CD14-positive monocyte (primary cell): ENCODE data around the gene S100B. TPM values are rescaled to one million over a fixed set of nuclear protein-coding genes. Genes with fewer than 3 reads are reported as not detected.

ENCODE experiments used
- DNase-seq, 3 donors: peaks; one replicate each; pipeline ENCODE4 v3.0.0-alpha.2; 2011 to 2022
- H2AFZ ChIP-seq: 2 replicates; pipeline ENCODE4 v1.6.0; 2012; ENCODE audit warnings: mild to moderate bottlenecking, low read depth, low read length, inconsistent platforms; ENCODE audit not compliant: insufficient read depth, poor library complexity, severe bottlenecking
- H3K27ac ChIP-seq, 2 donors: 1 replicate in 1 of 2; 2 replicates in 1 of 2; pipeline ENCODE4 v1.5.1; 2012 to 2013; ENCODE audit warnings: low read length in 2 of 2, control low read depth in 1 of 2, inconsistent platforms in 1 of 2, low read depth in 1 of 2, mild to moderate bottlenecking in 1 of 2
- H3K27me3 ChIP-seq, 2 donors: one replicate each; pipeline versions ENCODE4 v1.6.0 to v1.6.1; 2011 to 2013; ENCODE audit warnings: low read length in 2 of 2; ENCODE audit not compliant: control insufficient read depth in 2 of 2, insufficient read depth in 2 of 2
- H3K36me3 ChIP-seq, 2 donors: replicated peaks in 1 of 2; 1 replicate in 1 of 2; 2 replicates in 1 of 2; pipeline versions ENCODE4 v1.5.1 to v1.6.1; 2012 to 2013; ENCODE audit warnings: low read length in 2 of 2, control low read depth in 1 of 2, inconsistent platforms in 1 of 2, mild to moderate bottlenecking in 1 of 2; ENCODE audit not compliant: insufficient read depth in 2 of 2, control insufficient read depth in 1 of 2
- H3K4me1 ChIP-seq, 2 donors: 1 replicate in 1 of 2; 2 replicates in 1 of 2; pipeline versions ENCODE4 v1.5.1 to v1.6.1; 2012 to 2013; ENCODE audit warnings: low read length in 2 of 2, control low read depth in 1 of 2, inconsistent platforms in 1 of 2, mild to moderate bottlenecking in 1 of 2, moderate library complexity in 1 of 2; ENCODE audit not compliant: insufficient read depth in 2 of 2, control insufficient read depth in 1 of 2
- H3K4me2 ChIP-seq: replicated peaks from 2 replicates; pipeline ENCODE3; 2012; ENCODE audit warnings: low read length, moderate library complexity, mild to moderate bottlenecking; ENCODE audit not compliant: poor library complexity, severe bottlenecking; ENCODE audit errors: extremely low read depth
- H3K4me3 ChIP-seq, 3 experiments: fragments of 200-600 bp in 1 of 3; sonication (generic) in 1 of 3; replicated peaks in 1 of 3; 1 replicate in 2 of 3; 2 replicates in 1 of 3; pipeline ENCODE4 v1.5.1; 2011 to 2013; ENCODE audit warnings: low read length in 3 of 3, mild to moderate bottlenecking in 3 of 3, control low read depth in 2 of 3, low read depth in 2 of 3, inconsistent platforms in 1 of 3, moderate library complexity in 1 of 3
- H3K79me2 ChIP-seq: 2 replicates; pipeline ENCODE4 v1.6.0; 2012; ENCODE audit warnings: mild to moderate bottlenecking, control low read depth, inconsistent platforms, low read length, moderate library complexity; ENCODE audit not compliant: insufficient read depth
- H3K9ac ChIP-seq: 2 replicates; pipeline ENCODE4 v1.6.0; 2017; ENCODE audit warnings: low read length, mild to moderate bottlenecking; ENCODE audit not compliant: insufficient read depth, poor library complexity, severe bottlenecking
- H3K9me3 ChIP-seq, 2 donors: replicated peaks in 1 of 2; 1 replicate in 1 of 2; 2 replicates in 1 of 2; pipeline versions ENCODE4 v1.5.1 to v1.6.1; 2012 to 2013; ENCODE audit warnings: low read length in 2 of 2, control low read depth in 1 of 2; ENCODE audit not compliant: control insufficient read depth in 1 of 2, insufficient read depth in 1 of 2
- H4K20me1 ChIP-seq: 2 replicates; pipeline ENCODE4 v1.6.0; 2012; ENCODE audit warnings: mild to moderate bottlenecking, low read length, control low read depth, moderate library complexity; ENCODE audit not compliant: insufficient read depth
- H3K27ac Mint-ChIP-seq, 7 donors: one replicate each; pipeline ENCODE4 v1.8.0; 2020; ENCODE audit warnings: mild to moderate bottlenecking in 7 of 7, mixed read lengths in 7 of 7, moderate library complexity in 6 of 7, inconsistent platforms in 2 of 7
- H3K27me3 Mint-ChIP-seq, 3 donors: one replicate each; pipeline ENCODE4 v1.8.0; 2021 to 2022; ENCODE audit warnings: low read depth in 3 of 3, mild to moderate bottlenecking in 3 of 3, mixed read lengths in 3 of 3, moderate library complexity in 3 of 3, inconsistent platforms in 1 of 3
- H3K36me3 Mint-ChIP-seq, 2 donors: one replicate each; pipeline ENCODE4 v1.8.0; 2020; ENCODE audit warnings: mixed read lengths in 2 of 2, inconsistent platforms in 1 of 2, mild to moderate bottlenecking in 1 of 2
- H3K4me1 Mint-ChIP-seq: one replicate; pipeline ENCODE4 v1.8.0; 2020; ENCODE audit warnings: mild to moderate bottlenecking, mixed read lengths
- H3K4me3 Mint-ChIP-seq, 2 donors: one replicate each; pipeline ENCODE4 v1.8.0; 2020; ENCODE audit warnings: mild to moderate bottlenecking in 2 of 2, mixed read lengths in 2 of 2, moderate library complexity in 1 of 2
- H3K9me3 Mint-ChIP-seq, 7 donors: one replicate each; pipeline ENCODE4 v1.8.0; 2020 to 2022; ENCODE audit warnings: mixed read lengths in 7 of 7, mild to moderate bottlenecking in 6 of 7, moderate library complexity in 6 of 7, inconsistent platforms in 2 of 7
- CTCF ChIP-seq: fragments of 200-600 bp; IDR thresholded peaks from one replicate; pipeline ENCODE4 v1.8.0; 2022; ENCODE audit warnings: antibody characterized with exemption, mild to moderate bottlenecking
- WGBS: methylation state at CpG from one replicate; pipeline ENCODE4 v1.1.5; 2013; ENCODE audit warnings: missing lambda C conversion rate; ENCODE audit not compliant: insufficient coverage; 5-methylcytosine and 5-hydroxymethylcytosine counted together
- intact Hi-C, 2 donors: fragments of 100-400 bp; cut with micrococcal nuclease; formaldehyde crosslinking; loops; one replicate each; pipeline versions ENCODE4 v1.15.0 to v1.15.1; 2023
- polyA plus RNA-seq, 3 donors: library from polyadenylated mRNA; depleted of rRNA in 1 of 3; unstranded in 2 of 3; stranded (reverse) in 1 of 3; fragments of 300-500 nt in 2 of 3; fragments of >200 nt in 1 of 3; fragmentation: Illumina TruSeq in 2 of 3; gene quantifications; 1 replicate in 2 of 3; 2 replicates in 1 of 3; pipeline ENCODE4 v1.2.3, GENCODE V29; 2012 to 2021

The S100B gene
- polyA plus RNA-seq, 3 donors = 0.59 to 1.4 (median 0.67) TPM

- H3K27me3 Mint-ChIP-seq = peaks cover 0 to 4% (median 0%) of the 10 kb centered on the region in 3 donors
- no peak overlapping the region for H3K4me3 Mint-ChIP-seq
- peaks cover 43 to 57% of the 10 kb centered on the region in 2 donors for H3K36me3 Mint-ChIP-seq
- H3K27me3 ChIP-seq = no peaks in the 10 kb centered on the region
- peaks cover 35% of the 10 kb centered on the region for H3K4me1 Mint-ChIP-seq
- intact Hi-C loops = no loop called here
- no peaks in the 10 kb centered on the region for H4K20me1 ChIP-seq
- no peak overlapping the region for H3K4me2 ChIP-seq
- TF ChIP-seq CTCF = no peak
- H3K9me3 ChIP-seq = no peaks in the 10 kb centered on the region
- no peak overlapping the region for H3K4me3 ChIP-seq
- no peak overlapping the region for H3K9ac ChIP-seq
- H3K27ac ChIP-seq = no peak overlapping the region
- peaks cover 39 to 52% of the 10 kb centered on the region in 2 donors for H3K36me3 ChIP-seq
- no peaks in the 10 kb centered on the region for H3K79me2 ChIP-seq
- no peak overlapping the region for H2AFZ ChIP-seq
- peaks cover 34 to 37% of the 10 kb centered on the region in 2 donors for H3K4me1 ChIP-seq
- DNase-seq = no peak
- H3K9me3 Mint-ChIP-seq = no peaks in the 10 kb centered on the region
- H3K27ac Mint-ChIP-seq = peak overlapping the region in 3 of 7 donors; percentile 19 to 85 (median 61)
- WGBS = 96% methylated on average over 12 of the region's 13 CpGs
Observed at GRCh38 chr21:46553993-46554392, 50.9 kb downstream of the S100B start.

- H3K36me3 ChIP-seq = peaks cover 33 to 47% of the 10 kb centered on the region in 2 donors
- H3K9me3 Mint-ChIP-seq = peaks cover 0 to 5% (median 0%) of the 10 kb centered on the region in 7 donors
- peaks cover 0 to 4% (median 0%) of the 10 kb centered on the region in 3 donors for H3K27me3 Mint-ChIP-seq
- no peak overlapping the region for H2AFZ ChIP-seq
- H3K4me1 ChIP-seq = peaks cover 34 to 37% of the 10 kb centered on the region in 2 donors
- intact Hi-C loops = no loop called here
- 100% methylated on average over 4 of the region's 5 CpGs for WGBS
- H3K4me1 Mint-ChIP-seq = peaks cover 35% of the 10 kb centered on the region
- peaks cover 45 to 56% of the 10 kb centered on the region in 2 donors for H3K36me3 Mint-ChIP-seq
- no peaks in the 10 kb centered on the region for H4K20me1 ChIP-seq
- peak overlapping the region; percentile 27 to 93 for H3K4me3 Mint-ChIP-seq
- H3K9me3 ChIP-seq = no peaks in the 10 kb centered on the region
- H3K9ac ChIP-seq = peak overlapping the region; percentile 12
- H3K27ac ChIP-seq = peak overlapping the region; percentile 81 to 95
- no peaks in the 10 kb centered on the region for H3K27me3 ChIP-seq
- peak overlapping the region in 1 of 3 experiments; percentile 80 for H3K4me3 ChIP-seq
- H3K4me2 ChIP-seq = peak overlapping the region; percentile 80
- no peak for TF ChIP-seq CTCF
- no peak for DNase-seq
- H3K79me2 ChIP-seq = no peaks in the 10 kb centered on the region
- peak overlapping the region; percentile 58 to 98 (median 88) for H3K27ac Mint-ChIP-seq
Observed at GRCh38 chr21:46552865-46553379, 52.0 kb downstream of the S100B start.
